Endothelial cell of umbilical vein (primary cell): ENCODE data around the gene INPP5A. TPM values are rescaled to one million over a fixed set of nuclear protein-coding genes. Genes with fewer than 3 reads are reported as not detected.

ENCODE experiments used
- BruUV-seq: library from RNA; stranded (reverse); fragments of 400-500 nt; replicated peaks from 2 replicates; lab custom pipeline; 2021; lab: Mats Ljungman, UMichigan
- CTCF ChIA-PET: fragments of 300-600, 350-600 bp; sonication (Branson Sonifier 250); formaldehyde crosslinking; loops from one replicate; lab custom pipeline; 2021; ENCODE audit warnings: antibody characterized with exemption, inconsistent platforms; lab: Charles Lee
- POLR2A ChIA-PET: fragments of 300-600, 350-600 bp; sonication (Branson Sonifier 250); formaldehyde crosslinking; loops from one replicate; lab custom pipeline; 2021; ENCODE audit warnings: antibody characterized with exemption, inconsistent platforms; lab: Charles Lee
- DNase-seq: peaks from one replicate; pipeline ENCODE4 v3.0.0-alpha.2; 2011; ENCODE audit warnings: low read depth, low spot score
- FAIRE-seq: peaks from 2 replicates; lab custom pipeline; 2011; peaks lifted over from hg19 to GRCh38; lab: Jason Lieb, UNC
- H2AFZ ChIP-seq: 2 replicates; pipeline ENCODE4 v1.6.0; 2012; ENCODE audit warnings: low read depth, low read length, control low read depth, inconsistent platforms
- H3K27ac ChIP-seq: 2 replicates; pipeline ENCODE4 v1.5.1; 2011; ENCODE audit warnings: low read depth, mild to moderate bottlenecking, control low read depth, low read length, moderate library complexity; ENCODE audit not compliant: insufficient read depth
- H3K27me3 ChIP-seq, 2 experiments: 2 replicates each; pipeline versions ENCODE4 v1.6.0 to v1.6.1; 2011; ENCODE audit warnings: low read length in 2 of 2, mixed read lengths in 1 of 2; ENCODE audit not compliant: control insufficient read depth in 2 of 2, insufficient read depth in 2 of 2
- H3K36me3 ChIP-seq, 2 experiments: 2 replicates in 1 of 2; 3 replicates in 1 of 2; pipeline ENCODE4 v1.5.1; 2011; ENCODE audit warnings: low read length in 2 of 2, mild to moderate bottlenecking in 1 of 2, moderate library complexity in 1 of 2; ENCODE audit not compliant: control insufficient read depth in 2 of 2, insufficient read depth in 2 of 2; ENCODE audit errors: extremely low read depth in 1 of 2
- H3K4me1 ChIP-seq: 3 replicates; pipeline ENCODE4 v1.5.1; 2011; ENCODE audit warnings: mild to moderate bottlenecking, low read length; ENCODE audit not compliant: control insufficient read depth, insufficient read depth; ENCODE audit errors: extremely low read depth
- H3K4me2 ChIP-seq: 2 replicates; pipeline ENCODE4 v1.6.1; 2011; ENCODE audit warnings: low read length, control low read depth, mixed read lengths; ENCODE audit not compliant: insufficient read depth
- H3K4me3 ChIP-seq, 3 experiments: fragments of 200-600 bp in 1 of 3; sonication (generic), shearing (Covaris generic) in 1 of 3; replicated peaks in 1 of 3; 2 replicates each; pipeline ENCODE4 v1.5.1; 2011 to 2016; ENCODE audit warnings: control low read depth in 3 of 3, low read length in 3 of 3, mild to moderate bottlenecking in 2 of 3, inconsistent platforms in 1 of 3, low read depth in 1 of 3, moderate library complexity in 1 of 3; ENCODE audit not compliant: insufficient read depth in 1 of 3
- H3K79me2 ChIP-seq: 2 replicates; pipeline ENCODE4 v1.6.0; 2012; ENCODE audit warnings: low read length, inconsistent platforms; ENCODE audit not compliant: control insufficient read depth, insufficient read depth
- H3K9ac ChIP-seq: replicated peaks from 2 replicates; pipeline ENCODE3; 2011; ENCODE audit warnings: low read length, control low read depth; ENCODE audit not compliant: insufficient read depth; ENCODE audit errors: extremely low read depth
- H3K9me1 ChIP-seq: replicated peaks from 3 replicates; pipeline ENCODE4 v1.6.0; 2011; ENCODE audit warnings: mild to moderate bottlenecking, low read length; ENCODE audit not compliant: control insufficient read depth, insufficient read depth; ENCODE audit errors: extremely low read depth
- H3K9me3 ChIP-seq: replicated peaks from 2 replicates; pipeline ENCODE4 v1.5.1; 2012; ENCODE audit warnings: low read length, inconsistent platforms; ENCODE audit not compliant: control insufficient read depth, insufficient read depth
- H4K20me1 ChIP-seq: replicated peaks from 2 replicates; pipeline ENCODE3; 2011; ENCODE audit warnings: mild to moderate bottlenecking, low read length; ENCODE audit not compliant: control insufficient read depth, insufficient read depth; ENCODE audit errors: extremely low read depth
- CTCF ChIP-seq, 2 donors: IDR thresholded peaks; 1 replicate in 1 of 2; 2 replicates in 1 of 2; pipeline ENCODE4 v1.5.1; 2011; ENCODE audit warnings: low read length in 2 of 2, mild to moderate bottlenecking in 2 of 2, moderate library complexity in 2 of 2, control low read depth in 1 of 2, inconsistent platforms in 1 of 2, low read depth in 1 of 2; ENCODE audit not compliant: insufficient read depth in 1 of 2; ENCODE audit errors: extremely low read depth in 1 of 2
- EZH2 ChIP-seq: IDR thresholded peaks from 2 replicates; pipeline ENCODE4 v1.6.1; 2012; ENCODE audit warnings: borderline replicate concordance, low read depth, mild to moderate bottlenecking, moderate library complexity, low read length, inconsistent platforms; ENCODE audit not compliant: severe bottlenecking
- FOS ChIP-seq: IDR thresholded peaks from 2 replicates; pipeline ENCODE4 v1.6.1; 2011; ENCODE audit warnings: mild to moderate bottlenecking, low read length, moderate library complexity, borderline replicate concordance; ENCODE audit not compliant: insufficient read depth
- GATA2 ChIP-seq: IDR thresholded peaks from 2 replicates; pipeline ENCODE4 v1.7.0; 2011; ENCODE audit warnings: low read depth, mild to moderate bottlenecking, moderate library complexity, mixed read lengths, low read length; ENCODE audit not compliant: insufficient read length, insufficient read depth
- JUN ChIP-seq: IDR thresholded peaks from 2 replicates; pipeline ENCODE4 v1.6.1; 2011; ENCODE audit warnings: borderline replicate concordance, low read depth; ENCODE audit not compliant: insufficient read length, insufficient read depth
- MYC ChIP-seq: IDR thresholded peaks from one replicate; pipeline ENCODE4 v1.6.1; 2011; ENCODE audit warnings: mild to moderate bottlenecking, low read depth, low read length
- POLR2A ChIP-seq: IDR thresholded peaks from 2 replicates; pipeline ENCODE4 v1.6.1; 2012; ENCODE audit warnings: low read depth, mild to moderate bottlenecking, control low read depth, low read length
- POLR2AphosphoS5 ChIP-seq: IDR thresholded peaks from 2 replicates; pipeline ENCODE4 v1.6.1; 2012; ENCODE audit warnings: low read depth, mild to moderate bottlenecking, control low read depth, low read length, moderate library complexity; ENCODE audit not compliant: insufficient read depth
- dilution Hi-C: fragments of 300-500 bp; cut with MboI; formaldehyde crosslinking; loops from one replicate; pipeline ENCODE4 v1.15.0; 2019; ENCODE audit warnings: low sequenced_read_pairs; ENCODE audit not compliant: extremely low pct_ligation_motif_present
- intact Hi-C: fragments of 100-400 bp; cut with micrococcal nuclease; formaldehyde crosslinking; loops from one replicate; pipeline ENCODE4 v1.10.0; 2022
- polyA plus RNA-seq, 4 experiments: library from polyadenylated mRNA; depleted of rRNA in 3 of 4; stranded (reverse) in 3 of 4; unstranded in 1 of 4; fragments of >200 nt; gene quantifications; 2 replicates each; pipeline versions ENCODE4 v1.2.1 to v1.2.3, GENCODE V29; 2011 to 2012; ENCODE audit warnings: missing spikeins in 1 of 4
- total RNA-seq: library from RNA; stranded (reverse); gene quantifications from 2 replicates; pipeline ENCODE4 v1.2.3, GENCODE V29; 2021
- TF ChIP-seq, protein P1 (sequence below): IDR thresholded peaks from 2 replicates; pipeline ENCODE4 v1.6.1; 2011; ENCODE audit not compliant: insufficient read depth, insufficient read length

The INPP5A gene
- total and polyA plus RNA-seq, 2 donors (not counting 3 experiments of a cell fraction or from before 2014, with no cell fraction given) = 22.9 to 33.2 TPM

DNA sequence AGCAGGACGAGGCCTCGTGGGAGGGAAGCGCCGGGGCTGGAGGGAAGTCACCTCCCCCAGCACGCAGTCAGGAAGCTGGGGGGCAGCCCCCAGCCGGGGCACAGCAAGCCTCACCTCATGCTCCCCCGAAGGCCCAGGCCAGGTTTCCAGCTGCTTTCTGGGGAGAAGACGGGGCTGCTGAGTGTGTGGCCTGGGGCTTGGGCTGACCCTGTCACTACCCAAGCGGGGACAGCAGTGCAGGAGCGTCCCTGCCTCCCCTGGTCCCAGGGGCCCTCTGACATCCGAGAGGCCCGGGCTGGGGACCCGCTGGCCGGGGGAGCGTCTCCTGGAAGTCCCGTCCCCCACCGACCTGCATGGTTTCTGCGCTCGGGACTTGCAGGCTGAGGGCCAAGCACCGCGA lies 268.0 kb downstream of the INPP5A start:
- Histone ChIP-seq H3K9me1 (no peaks in the 10 kb centered on the region), H3K9ac (no peak overlapping the region), H3K27me3 (no peaks in the 10 kb centered on the region), H3K4me1 (no peaks in the 10 kb centered on the region), H3K4me3 (no peak overlapping the region), H4K20me1 (no peaks in the 10 kb centered on the region), H3K9me3 (no peaks in the 10 kb centered on the region), H3K4me2 (no peak overlapping the region), H3K27ac (no peak overlapping the region), H2AFZ (no peak overlapping the region), H3K79me2 (no peaks in the 10 kb centered on the region), H3K36me3 (no peaks in the 10 kb centered on the region)
- dilution Hi-C loops = no loop called here
- FAIRE-seq (no peak), DNase-seq (no peak)
- no TSS peak for BruUV-seq
- intact Hi-C loops = no loop called here
- ChIA-PET POLR2A (no interaction called here), CTCF (interaction anchor here (1.2 kb wide), 1 partner anchor 8 kb away, joined by 4 read pairs; no protein-coding TSS in a partner anchor)
- TF ChIP-seq JUN (no peak), POLR2AphosphoS5 (no peak), GATA2 (no peak), FOS (no peak), POLR2A (no peak), MYC (no peak), CTCF (IDR thresholded peaks at IDR 0.05; ENCODE audit: extremely low read depth in 1 of 2, insufficient read depth in 1 of 2, low read depth in 1 of 2, low read length in 2 of 2) (no peak), EZH2 (no peak)
- TF ChIP-seq, protein P1, sequence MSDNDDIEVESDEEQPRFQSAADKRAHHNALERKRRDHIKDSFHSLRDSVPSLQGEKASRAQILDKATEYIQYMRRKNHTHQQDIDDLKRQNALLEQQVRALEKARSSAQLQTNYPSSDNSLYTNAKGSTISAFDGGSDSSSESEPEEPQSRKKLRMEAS = no peak
